GM23338 (cell line): Measurements from ENCODE around the gene SEC24A. TPM values are rescaled to one million over a fixed set of nuclear protein-coding genes. Genes with fewer than 3 reads are reported as not detected.
"Not testable (repeated sequence)": the region's sequence is repeated elsewhere in the genome, so short reads cannot be mapped to it uniquely, and the experiment has no call there.

Source experiments
- ATAC-seq: fragments of 200-7000 bp; cut with Tn5 transposase; 3 replicates; pipeline ENCODE4 v1.9.1; 2020
- DNase-seq: peaks from one replicate; pipeline ENCODE4 v3.0.0-alpha.2; 2015; ENCODE audit warnings: low spot score
- H2AFZ ChIP-seq: fragments of 200-600 bp; sonication (generic); 2 replicates; pipeline ENCODE4 v1.8.0; 2016; ENCODE audit warnings: antibody characterized with exemption, mild to moderate bottlenecking, moderate library complexity
- H3F3A ChIP-seq: fragments of 200-600 bp; sonication (generic); replicated peaks from 2 replicates; pipeline ENCODE4 v1.8.0; 2017; ENCODE audit warnings: antibody characterized with exemption, mixed run types, low read depth
- H3K27ac ChIP-seq: fragments of 200-600 bp; sonication (generic); 2 replicates; pipeline ENCODE4 v1.6.1; 2016; ENCODE audit warnings: low read depth
- H3K27me3 ChIP-seq: fragments of 200-600 bp; sonication (generic); 2 replicates; pipeline ENCODE4 v1.8.0; 2016; ENCODE audit warnings: mild to moderate bottlenecking, mixed run types, moderate library complexity; ENCODE audit not compliant: insufficient read depth
- H3K36me3 ChIP-seq: fragments of 200-600 bp; sonication (generic); 2 replicates; pipeline ENCODE4 v1.8.0; 2016; ENCODE audit warnings: mild to moderate bottlenecking; ENCODE audit not compliant: insufficient read depth
- H3K4me1 ChIP-seq: fragments of 200-600 bp; sonication (generic); 2 replicates; pipeline ENCODE4 v1.8.0; 2016; ENCODE audit warnings: mild to moderate bottlenecking, moderate library complexity; ENCODE audit not compliant: insufficient read depth
- H3K4me2 ChIP-seq: fragments of 200-600 bp; sonication (generic); 2 replicates; pipeline ENCODE4 v1.7.1; 2017; ENCODE audit warnings: mixed run types
- H3K4me3 ChIP-seq: fragments of 200-600 bp; sonication (generic); 2 replicates; pipeline ENCODE4 v1.6.1; 2016; ENCODE audit warnings: mixed run types
- H3K79me2 ChIP-seq: fragments of 200-600 bp; sonication (generic); replicated peaks from 2 replicates; pipeline ENCODE4 v1.8.0; 2017; ENCODE audit warnings: mild to moderate bottlenecking; ENCODE audit not compliant: insufficient read depth
- H3K9me2 ChIP-seq: fragments of 200-600 bp; sonication (generic); 2 replicates; pipeline ENCODE4 v1.8.0; 2017; ENCODE audit not compliant: insufficient read depth
- H4K20me1 ChIP-seq: fragments of 200-600 bp; sonication (generic); replicated peaks from 2 replicates; pipeline ENCODE4 v1.8.0; 2017; ENCODE audit warnings: mild to moderate bottlenecking; ENCODE audit not compliant: insufficient read depth
- H3K27ac Mint-ChIP-seq: 2 replicates; pipeline ENCODE4 v1.8.0; 2020; ENCODE audit warnings: inconsistent platforms, mild to moderate bottlenecking, moderate library complexity, mixed read lengths
- H3K27me3 Mint-ChIP-seq: 3 replicates; pipeline ENCODE4 v1.8.0; 2022; ENCODE audit warnings: low read depth, mild to moderate bottlenecking, moderate library complexity, mixed read lengths, inconsistent platforms; ENCODE audit not compliant: insufficient read depth, poor library complexity
- H3K36me3 Mint-ChIP-seq: 3 replicates; pipeline ENCODE4 v1.8.0; 2021; ENCODE audit warnings: low read depth, mild to moderate bottlenecking, inconsistent platforms, moderate library complexity, mixed read lengths
- H3K4me1 Mint-ChIP-seq: 3 replicates; pipeline ENCODE4 v1.8.0; 2020; ENCODE audit warnings: mild to moderate bottlenecking, inconsistent platforms, mixed read lengths
- H3K4me3 Mint-ChIP-seq: 3 replicates; pipeline ENCODE4 v1.8.0; 2021; ENCODE audit warnings: moderate library complexity, mild to moderate bottlenecking, inconsistent platforms, mixed read lengths
- H3K9me3 Mint-ChIP-seq: 3 replicates; pipeline ENCODE4 v1.8.0; 2020; ENCODE audit warnings: moderate library complexity, mild to moderate bottlenecking, inconsistent platforms, mixed read lengths
- CREB1 ChIP-seq: fragments of 250-450 bp; sonication (Bioruptor Pico); IDR thresholded peaks from 2 replicates; pipeline ENCODE4 v1.5.0; 2020; ENCODE audit warnings: low read depth, mild to moderate bottlenecking, moderate library complexity
- EZH2 ChIP-seq: fragments of 200-600 bp; sonication (generic); IDR thresholded peaks from one replicate; pipeline ENCODE4 v1.8.0; 2017; ENCODE audit warnings: antibody characterized with exemption, mild to moderate bottlenecking, low read depth; ENCODE audit not compliant: unreplicated experiment
- EZH2phosphoT487 ChIP-seq: fragments of 200-600 bp; sonication (generic); IDR thresholded peaks from one replicate; pipeline ENCODE4 v1.8.1; 2018; ENCODE audit warnings: antibody characterized with exemption; ENCODE audit not compliant: unreplicated experiment
- JUNB ChIP-seq: IDR thresholded peaks from one replicate; pipeline ENCODE4 v1.6.1; 2016; ENCODE audit warnings: antibody characterized with exemption; ENCODE audit not compliant: unreplicated experiment
- NANOG ChIP-seq: IDR thresholded peaks from 2 replicates; pipeline ENCODE4 v1.6.1; 2016; ENCODE audit warnings: antibody characterized with exemption, borderline replicate concordance
- POLR2AphosphoS5 ChIP-seq: IDR thresholded peaks from 2 replicates; pipeline ENCODE4 v1.6.1; 2016; ENCODE audit warnings: antibody characterized with exemption, low read depth
- ZNF114 ChIP-seq: fragments of 250-450 bp; sonication (Bioruptor Pico); IDR thresholded peaks from 2 replicates; pipeline ENCODE4 v1.5.0; 2020; ENCODE audit warnings: mild to moderate bottlenecking, moderate library complexity
- ZNF331 ChIP-seq: fragments of 250-450 bp; sonication (Bioruptor Pico); IDR thresholded peaks from 2 replicates; pipeline ENCODE4 v1.5.0; 2020; ENCODE audit warnings: low read depth, mild to moderate bottlenecking, moderate library complexity
- polyA plus RNA-seq: library from polyadenylated mRNA; unstranded; fragments of >200 nt; fragmentation: Nextera tagmentation; extraction: Ambion mirVana; gene quantifications from 2 replicates; pipeline ENCODE4 v1.2.1, GENCODE V29; 2016
- total RNA-seq: library from RNA; depleted of rRNA; stranded (reverse); fragments of >200 nt; shearing (Covaris generic); gene quantifications from 2 replicates; pipeline ENCODE4 v1.2.3, GENCODE V29; 2014
- TF ChIP-seq, protein P1 (sequence below): IDR thresholded peaks from 2 replicates; pipeline ENCODE4 v1.6.1; 2016; ENCODE audit warnings: antibody characterized with exemption
- TF ChIP-seq, protein P2 (sequence below): IDR thresholded peaks from one replicate; pipeline ENCODE4 v1.6.1; 2018; ENCODE audit warnings: antibody characterized with exemption; ENCODE audit not compliant: unreplicated experiment

SEC24A gene
- total and polyA plus RNA-seq, 2 experiments from 2014 or later: 8.1 to 36.5 TPM

DNA sequence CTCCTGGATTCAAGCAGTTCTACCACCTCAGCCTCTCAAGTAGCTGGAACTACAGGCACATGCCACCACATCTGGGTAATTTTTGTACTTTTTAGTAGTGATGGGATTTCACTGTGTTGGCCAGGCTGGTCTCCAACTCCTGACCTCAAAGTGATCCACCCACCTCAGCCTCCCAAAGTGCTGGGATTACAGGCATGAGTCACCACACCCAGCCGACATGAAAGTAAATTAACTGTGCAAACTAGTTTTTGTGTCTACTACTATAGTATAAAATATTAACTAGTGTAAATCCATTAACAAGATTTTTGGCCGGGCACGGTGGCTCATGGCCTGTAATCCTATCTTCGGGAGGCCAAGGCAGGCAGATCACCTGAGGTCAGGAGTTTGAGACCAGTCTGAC is 25.0 kb downstream of the SEC24A start:
- not testable (repeated sequence) for H3K9me3 Mint-ChIP-seq, H3K27me3 ChIP-seq, H3K9me2 ChIP-seq, H3K79me2 ChIP-seq, H3K27ac Mint-ChIP-seq, H3K4me2 ChIP-seq, H3K4me1 ChIP-seq, H2AFZ ChIP-seq, ATAC-seq, H3K27ac ChIP-seq, H3F3A ChIP-seq, H3K4me1 Mint-ChIP-seq, DNase-seq, H3K4me3 ChIP-seq, H3K4me3 Mint-ChIP-seq, H3K27me3 Mint-ChIP-seq, H4K20me1 ChIP-seq
- peaks cover 33% of the 10 kb centered on the region; the same call in 2 of the 3 replicates for H3K36me3 Mint-ChIP-seq
- peaks cover 39% of the 10 kb centered on the region for H3K36me3 ChIP-seq

DNA sequence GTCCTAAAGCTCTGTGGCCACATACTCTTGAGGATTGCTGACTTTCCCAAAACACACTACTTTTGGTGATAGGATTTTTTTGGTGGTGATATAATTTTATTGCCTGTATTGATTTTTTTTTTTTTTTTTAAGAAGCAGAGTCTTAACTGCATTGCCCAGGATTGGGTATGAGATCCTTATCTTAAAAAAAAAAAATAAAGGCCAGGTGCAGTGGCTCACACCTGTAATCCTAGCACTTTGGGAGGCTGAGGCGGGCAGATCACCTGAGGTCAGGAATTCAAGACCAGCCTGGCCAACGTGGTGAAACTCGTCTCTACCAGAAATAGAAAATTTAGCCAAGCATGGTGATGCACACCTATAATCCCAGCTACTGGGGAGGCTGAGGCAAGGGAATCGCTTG is 28.8 kb downstream of the SEC24A start:
- H3K4me3 Mint-ChIP-seq, H4K20me1 ChIP-seq, H3K27ac ChIP-seq, H3K27me3 Mint-ChIP-seq, ATAC-seq, H3K9me2 ChIP-seq, H3K9me3 Mint-ChIP-seq, H3K4me1 Mint-ChIP-seq, H3K4me1 ChIP-seq, H3K4me2 ChIP-seq, H3K79me2 ChIP-seq, H3K4me3 ChIP-seq, H3K27ac Mint-ChIP-seq, DNase-seq, H3F3A ChIP-seq, H2AFZ ChIP-seq, H3K27me3 ChIP-seq: not testable (repeated sequence)
- peaks cover 52% of the 10 kb centered on the region for H3K36me3 ChIP-seq
- H3K36me3 Mint-ChIP-seq: peaks cover 39% of the 10 kb centered on the region

DNA sequence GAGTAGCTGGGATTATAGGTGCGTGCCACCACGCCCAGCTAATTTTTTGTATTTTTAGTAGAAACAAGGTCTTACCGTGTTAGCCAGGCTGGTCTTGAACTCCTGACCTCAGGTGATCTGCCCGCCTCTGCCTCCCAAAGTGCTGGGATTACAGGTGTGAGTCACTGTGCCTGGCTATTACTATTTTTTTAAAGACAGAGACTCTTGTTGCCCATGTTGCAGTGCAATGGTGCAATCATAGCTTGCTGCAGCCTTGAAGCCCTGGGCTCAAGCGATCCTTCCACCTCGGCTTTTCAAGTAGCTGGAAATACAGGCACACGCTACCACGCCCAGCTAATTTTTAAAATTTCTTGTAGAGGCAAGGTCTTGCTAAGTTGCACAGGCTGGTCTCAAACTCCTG is 41.6 kb downstream of the SEC24A start:
- not testable (repeated sequence) for H3K4me1 Mint-ChIP-seq, H3K4me3 Mint-ChIP-seq, ATAC-seq, H3K4me1 ChIP-seq, H4K20me1 ChIP-seq, H3K9me3 Mint-ChIP-seq, H2AFZ ChIP-seq, H3K79me2 ChIP-seq, DNase-seq, H3K27me3 Mint-ChIP-seq, H3K9me2 ChIP-seq, H3K4me3 ChIP-seq, H3K4me2 ChIP-seq, H3K27ac ChIP-seq, H3K27me3 ChIP-seq, H3F3A ChIP-seq, H3K27ac Mint-ChIP-seq
- H3K36me3 Mint-ChIP-seq: peaks cover 72% of the 10 kb centered on the region
- peaks cover 53% of the 10 kb centered on the region for H3K36me3 ChIP-seq

DNA sequence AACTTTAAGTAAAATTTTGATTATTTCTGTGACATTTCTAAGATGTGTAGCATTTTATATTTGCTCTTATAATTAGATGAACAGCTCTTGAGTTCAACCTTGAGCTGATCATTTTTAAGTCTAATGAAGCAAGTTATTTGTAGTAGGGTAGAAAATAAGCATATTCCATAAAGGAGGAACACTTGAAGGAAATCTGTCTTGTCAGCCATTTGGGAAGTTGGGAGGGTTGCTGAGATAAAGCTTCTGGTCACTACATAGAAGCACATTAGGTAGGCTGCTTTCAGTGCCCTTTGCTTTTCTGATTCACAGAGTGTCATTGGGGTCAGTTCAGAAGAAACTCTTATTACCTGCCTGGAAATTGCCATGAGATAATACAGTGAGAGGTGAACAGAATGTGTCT is 44.1 kb downstream of the SEC24A start:
- Mint-ChIP-seq H3K9me3 (no peaks in the 10 kb centered on the region), H3K4me3 (no peak overlapping the region), H3K4me1 (no peaks in the 10 kb centered on the region), H3K27me3 (no peaks in the 10 kb centered on the region), H3K36me3 (peaks cover 62% of the 10 kb centered on the region), H3K27ac (no peak overlapping the region)
- Histone ChIP-seq H4K20me1 (0 out of 2 replicates have a peak, but pooled peaks cover 2% of the 10 kb centered on the region), H3K9me2 (no peaks in the 10 kb centered on the region), H3K79me2 (no peaks in the 10 kb centered on the region), H2AFZ (no peak overlapping the region), H3K27ac (no peak overlapping the region), H3K27me3 (no peaks in the 10 kb centered on the region), H3K4me3 (no peak overlapping the region), H3F3A (no peaks in the 10 kb centered on the region), H3K4me1 (no peaks in the 10 kb centered on the region), H3K36me3 (peaks cover 46% of the 10 kb centered on the region), H3K4me2 (no peak overlapping the region)
- TF ChIP-seq EZH2 (no peak), CREB1 (CRISPR knock-in tag) (no peak), JUNB (no peak), EZH2phosphoT487 (no peak), NANOG (no peak), POLR2AphosphoS5 (no peak), ZNF331 (CRISPR knock-in tag) (no peak), ZNF114 (CRISPR knock-in tag) (no peak)
- TF ChIP-seq, protein P1, sequence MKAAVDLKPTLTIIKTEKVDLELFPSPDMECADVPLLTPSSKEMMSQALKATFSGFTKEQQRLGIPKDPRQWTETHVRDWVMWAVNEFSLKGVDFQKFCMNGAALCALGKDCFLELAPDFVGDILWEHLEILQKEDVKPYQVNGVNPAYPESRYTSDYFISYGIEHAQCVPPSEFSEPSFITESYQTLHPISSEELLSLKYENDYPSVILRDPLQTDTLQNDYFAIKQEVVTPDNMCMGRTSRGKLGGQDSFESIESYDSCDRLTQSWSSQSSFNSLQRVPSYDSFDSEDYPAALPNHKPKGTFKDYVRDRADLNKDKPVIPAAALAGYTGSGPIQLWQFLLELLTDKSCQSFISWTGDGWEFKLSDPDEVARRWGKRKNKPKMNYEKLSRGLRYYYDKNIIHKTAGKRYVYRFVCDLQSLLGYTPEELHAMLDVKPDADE: no peak
- TF ChIP-seq, protein P2, sequence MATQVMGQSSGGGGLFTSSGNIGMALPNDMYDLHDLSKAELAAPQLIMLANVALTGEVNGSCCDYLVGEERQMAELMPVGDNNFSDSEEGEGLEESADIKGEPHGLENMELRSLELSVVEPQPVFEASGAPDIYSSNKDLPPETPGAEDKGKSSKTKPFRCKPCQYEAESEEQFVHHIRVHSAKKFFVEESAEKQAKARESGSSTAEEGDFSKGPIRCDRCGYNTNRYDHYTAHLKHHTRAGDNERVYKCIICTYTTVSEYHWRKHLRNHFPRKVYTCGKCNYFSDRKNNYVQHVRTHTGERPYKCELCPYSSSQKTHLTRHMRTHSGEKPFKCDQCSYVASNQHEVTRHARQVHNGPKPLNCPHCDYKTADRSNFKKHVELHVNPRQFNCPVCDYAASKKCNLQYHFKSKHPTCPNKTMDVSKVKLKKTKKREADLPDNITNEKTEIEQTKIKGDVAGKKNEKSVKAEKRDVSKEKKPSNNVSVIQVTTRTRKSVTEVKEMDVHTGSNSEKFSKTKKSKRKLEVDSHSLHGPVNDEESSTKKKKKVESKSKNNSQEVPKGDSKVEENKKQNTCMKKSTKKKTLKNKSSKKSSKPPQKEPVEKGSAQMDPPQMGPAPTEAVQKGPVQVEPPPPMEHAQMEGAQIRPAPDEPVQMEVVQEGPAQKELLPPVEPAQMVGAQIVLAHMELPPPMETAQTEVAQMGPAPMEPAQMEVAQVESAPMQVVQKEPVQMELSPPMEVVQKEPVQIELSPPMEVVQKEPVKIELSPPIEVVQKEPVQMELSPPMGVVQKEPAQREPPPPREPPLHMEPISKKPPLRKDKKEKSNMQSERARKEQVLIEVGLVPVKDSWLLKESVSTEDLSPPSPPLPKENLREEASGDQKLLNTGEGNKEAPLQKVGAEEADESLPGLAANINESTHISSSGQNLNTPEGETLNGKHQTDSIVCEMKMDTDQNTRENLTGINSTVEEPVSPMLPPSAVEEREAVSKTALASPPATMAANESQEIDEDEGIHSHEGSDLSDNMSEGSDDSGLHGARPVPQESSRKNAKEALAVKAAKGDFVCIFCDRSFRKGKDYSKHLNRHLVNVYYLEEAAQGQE: no peak
- DNase-seq (no peak), ATAC-seq (no peak)
